GM20000 (cell line): ENCODE measurements around the gene WDFY2.
"Not testable (repeated sequence)": the region's sequence is repeated elsewhere in the genome, so short reads cannot be mapped to it uniquely, and the experiment has no call there.

Source experiments
- DNase-seq: peaks from one replicate; pipeline ENCODE4 v3.0.0; 2012; ENCODE audit warnings: low spot score
- TF ChIP-seq, protein P1 (sequence below): IDR thresholded peaks from 2 replicates; pipeline ENCODE4 v1.5.1; 2012; ENCODE audit warnings: mild to moderate bottlenecking, control low read depth; ENCODE audit errors: extremely low read depth, missing control alignments

The WDFY2 gene

DNA sequence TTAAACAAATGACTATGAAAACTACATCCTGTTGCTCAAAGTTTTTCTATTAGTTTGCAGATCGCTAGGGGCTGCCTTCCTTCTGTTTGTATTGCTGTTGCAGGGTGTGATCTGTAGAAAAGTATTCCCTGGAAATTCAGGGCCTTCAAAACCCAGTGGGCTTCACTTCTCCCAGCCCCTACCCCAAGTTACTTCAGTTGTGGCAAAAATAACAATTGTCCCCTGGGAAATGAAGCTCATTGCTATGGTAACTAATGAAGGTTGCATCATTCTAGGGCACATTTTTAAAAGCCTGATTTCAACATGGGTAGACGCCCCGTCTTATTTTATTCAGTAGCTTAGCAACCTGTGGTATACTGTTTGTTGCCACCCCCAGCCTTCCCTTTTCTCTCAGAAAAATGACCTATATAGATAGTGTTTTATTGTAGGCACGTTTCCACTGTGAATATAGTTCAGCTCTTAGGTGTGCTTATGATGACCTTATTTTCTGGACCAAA, 60.9 kb downstream of the WDFY2 start:
- DNase-seq: peak; percentile 33
- TF ChIP-seq, protein P1, sequence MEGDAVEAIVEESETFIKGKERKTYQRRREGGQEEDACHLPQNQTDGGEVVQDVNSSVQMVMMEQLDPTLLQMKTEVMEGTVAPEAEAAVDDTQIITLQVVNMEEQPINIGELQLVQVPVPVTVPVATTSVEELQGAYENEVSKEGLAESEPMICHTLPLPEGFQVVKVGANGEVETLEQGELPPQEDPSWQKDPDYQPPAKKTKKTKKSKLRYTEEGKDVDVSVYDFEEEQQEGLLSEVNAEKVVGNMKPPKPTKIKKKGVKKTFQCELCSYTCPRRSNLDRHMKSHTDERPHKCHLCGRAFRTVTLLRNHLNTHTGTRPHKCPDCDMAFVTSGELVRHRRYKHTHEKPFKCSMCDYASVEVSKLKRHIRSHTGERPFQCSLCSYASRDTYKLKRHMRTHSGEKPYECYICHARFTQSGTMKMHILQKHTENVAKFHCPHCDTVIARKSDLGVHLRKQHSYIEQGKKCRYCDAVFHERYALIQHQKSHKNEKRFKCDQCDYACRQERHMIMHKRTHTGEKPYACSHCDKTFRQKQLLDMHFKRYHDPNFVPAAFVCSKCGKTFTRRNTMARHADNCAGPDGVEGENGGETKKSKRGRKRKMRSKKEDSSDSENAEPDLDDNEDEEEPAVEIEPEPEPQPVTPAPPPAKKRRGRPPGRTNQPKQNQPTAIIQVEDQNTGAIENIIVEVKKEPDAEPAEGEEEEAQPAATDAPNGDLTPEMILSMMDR: no peak

DNA sequence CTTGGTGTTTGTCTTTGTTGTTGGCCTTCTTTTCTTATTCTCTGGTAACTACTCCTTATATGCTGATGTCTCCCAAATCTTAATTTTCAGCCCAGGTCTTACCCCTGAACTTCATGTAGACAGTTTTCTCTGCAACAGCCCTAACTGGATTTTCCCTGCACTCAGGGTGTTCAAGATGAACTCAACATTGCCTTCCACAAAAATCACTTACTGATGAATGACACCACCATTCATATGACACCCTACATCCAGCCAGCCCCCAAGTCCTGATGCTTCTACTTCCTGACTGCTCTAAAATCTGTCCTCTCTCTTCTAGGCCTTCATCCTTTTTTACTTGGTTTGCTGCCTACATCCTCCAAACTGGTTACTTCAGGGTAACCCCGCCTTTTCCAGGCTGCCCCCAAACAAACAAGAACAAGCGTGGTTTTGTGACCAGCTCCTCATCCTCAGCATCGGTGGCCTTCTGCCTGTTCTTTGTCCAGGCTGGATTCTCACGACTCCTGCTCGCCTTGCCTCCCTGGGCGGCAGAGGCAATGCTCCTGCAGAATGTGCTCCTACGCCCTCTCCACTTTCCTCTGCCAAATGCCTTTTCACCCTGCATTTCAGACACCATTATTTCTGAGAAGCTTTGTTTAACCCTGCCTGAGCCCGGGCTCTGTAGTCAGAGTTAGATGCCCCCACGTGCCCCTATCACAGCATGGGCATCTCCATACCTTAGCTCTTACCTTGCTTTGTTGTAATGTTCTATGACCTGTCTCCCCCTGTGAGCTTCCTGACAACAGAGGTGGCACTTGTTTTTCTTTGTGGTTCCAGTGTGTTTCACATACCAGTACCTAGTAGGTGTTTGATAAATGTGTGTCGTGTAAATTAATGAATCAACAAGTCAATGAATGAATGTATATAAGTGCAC, 61.8 kb downstream of the WDFY2 start:
- DNase-seq: no peak
- TF ChIP-seq, protein P1: no peak

DNA sequence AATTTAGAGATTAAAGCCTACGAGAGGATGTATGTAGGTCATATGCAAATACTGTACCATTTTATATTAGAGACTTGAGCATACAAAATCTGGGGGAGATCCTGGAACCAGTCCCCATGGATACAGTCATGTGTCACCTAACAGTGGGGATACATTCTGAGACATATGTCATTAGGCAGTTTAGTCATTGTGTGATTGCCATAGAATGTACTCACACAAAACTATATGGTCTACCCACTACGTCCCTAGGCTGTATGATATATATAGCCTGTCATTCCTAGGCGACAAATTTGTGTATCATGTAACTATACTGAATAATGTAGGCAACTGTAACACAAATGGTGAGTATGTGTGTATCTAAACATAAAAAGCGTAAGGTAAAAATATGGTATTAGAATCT, 62.8 kb downstream of the WDFY2 start:
- TF ChIP-seq, protein P1: no peak
- DNase-seq: no peak

DNA sequence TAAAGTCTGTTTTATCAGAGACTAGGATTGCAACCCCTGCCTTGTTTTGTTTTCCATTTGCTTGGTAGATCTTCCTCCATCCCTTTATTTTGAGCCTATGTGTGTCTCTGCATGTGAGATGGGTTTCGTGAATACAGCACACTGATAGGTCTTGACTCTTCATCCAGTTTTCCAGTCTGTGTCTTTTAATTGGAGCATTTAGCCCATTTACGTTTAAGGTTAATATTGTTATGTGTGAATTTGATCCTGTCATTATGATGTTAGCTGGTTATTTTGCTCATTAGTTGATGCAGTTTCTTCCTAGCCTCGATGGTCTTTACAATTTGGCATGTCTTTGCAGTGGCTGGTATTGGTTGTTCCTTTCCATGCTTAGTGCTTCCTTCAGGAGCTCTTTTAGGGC, 67.9 kb downstream of the WDFY2 start:
- DNase-seq: not testable (repeated sequence)

DNA sequence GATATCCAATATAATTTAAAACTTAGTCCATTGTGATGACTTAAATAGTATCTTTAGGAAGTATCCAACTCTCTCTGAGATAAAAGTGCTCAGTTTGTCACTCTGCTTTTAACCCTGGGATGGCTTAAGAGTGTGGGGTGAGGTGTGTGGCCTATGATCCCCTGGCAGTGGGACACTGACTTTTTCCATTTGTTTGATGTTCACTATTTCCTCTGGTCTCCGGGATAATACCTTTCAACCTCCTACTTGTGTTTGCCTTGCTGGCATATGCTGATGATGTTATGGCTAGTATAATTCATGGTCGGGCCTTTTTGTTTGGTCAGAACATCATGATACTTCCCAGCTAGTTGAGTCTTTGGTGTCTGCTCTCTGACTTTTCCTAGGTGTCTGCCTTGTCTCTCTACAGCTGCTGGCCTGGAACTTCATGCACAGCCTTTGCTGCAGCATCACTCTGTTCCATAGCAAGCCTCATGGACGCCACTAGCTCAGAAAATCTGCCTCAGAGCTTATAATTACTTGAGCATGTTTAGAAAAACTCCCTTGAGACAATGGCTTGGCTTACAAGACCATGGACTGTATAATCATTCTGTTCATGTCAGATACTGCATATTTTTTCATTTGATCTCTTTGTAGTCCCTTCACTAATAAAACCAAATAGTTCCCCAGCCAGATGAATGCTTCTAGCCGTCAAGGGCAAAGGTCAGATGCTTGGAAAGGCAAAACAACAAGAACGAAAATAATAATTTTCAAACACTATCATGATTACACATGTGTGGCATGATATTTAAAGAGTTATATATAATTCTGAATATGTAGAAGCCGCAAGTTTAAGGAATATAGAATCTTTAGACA, 75.2 kb downstream of the WDFY2 start:
- DNase-seq: no peak
- TF ChIP-seq, protein P1: no peak

DNA sequence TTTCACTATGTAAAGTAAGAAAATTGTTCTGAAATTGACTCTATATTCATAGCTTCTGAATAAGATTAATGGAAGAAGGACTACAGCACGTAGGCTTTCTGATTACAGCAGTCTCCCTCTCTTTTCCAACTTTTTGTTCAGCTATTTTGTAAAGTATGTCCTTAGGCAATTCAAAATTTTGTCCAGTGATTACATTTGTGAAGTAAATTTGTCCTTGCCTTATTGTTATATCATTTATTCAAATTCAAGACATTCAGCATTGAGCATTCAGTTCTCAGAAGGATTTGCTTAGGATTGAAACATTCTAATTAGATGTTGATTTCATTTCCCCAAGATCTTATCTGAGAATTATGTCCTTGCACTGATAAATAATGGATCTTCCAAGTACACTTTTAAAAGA, 76.6 kb downstream of the WDFY2 start:
- DNase-seq: no peak
- TF ChIP-seq, protein P1: no peak

DNA sequence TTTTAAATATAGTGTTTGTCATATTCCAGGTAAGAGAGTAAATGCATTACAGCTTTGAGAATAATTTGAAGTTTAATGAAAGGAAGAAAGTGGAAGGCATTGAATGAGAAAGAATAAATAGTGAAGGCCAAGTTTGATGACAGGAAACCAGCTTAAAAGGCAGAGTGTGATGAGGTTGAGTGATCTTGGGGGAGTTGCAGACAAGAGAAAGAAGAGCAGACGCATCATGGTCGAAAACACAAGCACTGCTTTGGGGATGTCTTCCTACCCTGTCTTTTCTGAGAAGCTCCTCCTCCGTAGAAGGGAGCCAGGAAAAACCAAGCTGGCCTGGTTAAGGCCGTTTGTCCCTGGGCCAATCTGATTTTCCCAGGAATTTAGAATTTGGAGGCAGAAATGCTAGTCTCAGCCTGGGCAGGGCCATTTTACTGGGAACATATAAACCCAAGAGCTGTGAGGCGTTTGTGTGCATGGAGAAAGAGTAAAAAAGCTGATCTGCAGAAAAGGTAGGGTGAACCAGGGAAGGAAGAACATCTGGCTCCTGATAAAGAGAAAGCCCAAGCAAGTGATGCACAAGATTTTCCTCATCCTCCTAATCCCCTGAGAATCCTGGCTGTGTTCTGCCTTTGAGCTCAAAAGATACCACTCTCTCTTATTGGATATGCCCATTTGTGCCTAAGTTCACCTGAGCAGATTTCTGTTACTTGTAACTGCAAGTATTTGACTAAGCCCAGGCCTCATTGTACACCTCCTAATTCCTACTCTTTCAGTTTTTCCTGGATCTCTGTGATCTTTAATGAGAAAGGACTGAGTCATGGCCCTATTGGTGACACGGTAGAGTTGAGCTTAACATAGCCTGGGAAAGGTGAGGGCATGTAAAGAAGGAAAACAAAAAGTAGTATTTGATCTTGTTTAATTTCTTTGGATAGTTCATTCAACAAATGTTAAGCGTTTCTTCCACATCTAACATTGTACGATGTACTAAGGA, 80.0 kb downstream of the WDFY2 start:
- TF ChIP-seq, protein P1: no peak
- no peak for DNase-seq
